ENCODE data around the gene ZNF385A.

Gene ZNF385A

GRCh38 chr12:54378796-54379397 lies 5.6 kb downstream of the ZNF385A start:
- peaks cover 15% of the 10 kb centered on the region for H3K4me1 Mint-ChIP-seq
- no peaks in the 10 kb centered on the region for H3K36me3 Mint-ChIP-seq
- no peaks in the 10 kb centered on the region for H3K9me3 Mint-ChIP-seq
- ATAC-seq (ENCODE audit: low read depth) (peak; percentile 32), DNase-seq (ENCODE audit: low spot score in 2 of 2) (no peak)
- no peak overlapping the region for H3K27ac Mint-ChIP-seq
- H3K4me3 Mint-ChIP-seq: peak overlapping the region; percentile 36
- no peaks in the 10 kb centered on the region for H3K27me3 Mint-ChIP-seq

GRCh38 chr12:54377797-54378515 lies 6.6 kb downstream of the ZNF385A start:
- Mint-ChIP-seq H3K36me3 (no peaks in the 10 kb centered on the region), H3K4me1 (peaks cover 10% of the 10 kb centered on the region), H3K27me3 (no peaks in the 10 kb centered on the region), H3K4me3 (peak overlapping the region; percentile 36), H3K9me3 (no peaks in the 10 kb centered on the region), H3K27ac (no peak overlapping the region)
- DNase-seq (ENCODE audit: low spot score in 2 of 2): no peak
- no peak for ATAC-seq (ENCODE audit: low read depth)

GRCh38 chr12:54377007-54377406 lies 7.5 kb downstream of the ZNF385A start:
- no peak for ATAC-seq (ENCODE audit: low read depth)
- Mint-ChIP-seq H3K4me3 (no peak overlapping the region), H3K36me3 (no peaks in the 10 kb centered on the region), H3K9me3 (no peaks in the 10 kb centered on the region), H3K27ac (no peak overlapping the region), H3K4me1 (peaks cover 10% of the 10 kb centered on the region), H3K27me3 (no peaks in the 10 kb centered on the region)
- DNase-seq (ENCODE audit: low spot score in 2 of 2): no peak

DNA sequence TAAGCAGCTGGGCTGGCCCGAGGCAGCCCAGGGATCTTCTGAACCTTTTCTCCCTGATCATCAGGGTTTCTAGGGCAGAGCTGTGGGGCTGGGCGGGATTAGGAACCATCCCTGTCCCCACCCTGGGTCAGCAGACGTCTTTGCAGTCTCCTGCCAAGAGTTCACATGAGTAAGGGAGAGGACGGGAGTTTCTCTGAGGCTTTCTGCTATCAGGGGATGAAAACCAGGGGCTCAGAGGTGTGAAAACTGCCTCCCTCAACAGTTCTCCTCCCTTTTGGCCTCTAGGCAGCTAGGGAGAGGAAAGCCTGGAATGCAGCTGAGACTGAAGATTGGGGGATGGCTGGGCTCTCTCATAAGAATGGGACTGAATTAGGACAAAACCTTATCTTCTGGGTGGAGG lies 7.9 kb downstream of the ZNF385A start:
- no peaks in the 10 kb centered on the region for H3K36me3 Mint-ChIP-seq
- no peak for DNase-seq (ENCODE audit: low spot score in 2 of 2)
- H3K27ac Mint-ChIP-seq: no peak overlapping the region
- H3K4me1 Mint-ChIP-seq: peaks cover 10% of the 10 kb centered on the region
- H3K4me3 Mint-ChIP-seq: no peak overlapping the region
- H3K9me3 Mint-ChIP-seq: no peaks in the 10 kb centered on the region
- ATAC-seq (ENCODE audit: low read depth): no peak
- no peaks in the 10 kb centered on the region for H3K27me3 Mint-ChIP-seq

GRCh38 chr12:54375259-54375579 lies 9.3 kb downstream of the ZNF385A start:
- ATAC-seq (ENCODE audit: low read depth): no peak
- H3K27ac Mint-ChIP-seq: no peak overlapping the region
- no peaks in the 10 kb centered on the region for H3K27me3 Mint-ChIP-seq
- no peak overlapping the region for H3K4me3 Mint-ChIP-seq
- no peaks in the 10 kb centered on the region for H3K9me3 Mint-ChIP-seq
- DNase-seq (ENCODE audit: low spot score in 2 of 2): no peak
- H3K4me1 Mint-ChIP-seq: peaks cover 10% of the 10 kb centered on the region
- no peaks in the 10 kb centered on the region for H3K36me3 Mint-ChIP-seq

DNA sequence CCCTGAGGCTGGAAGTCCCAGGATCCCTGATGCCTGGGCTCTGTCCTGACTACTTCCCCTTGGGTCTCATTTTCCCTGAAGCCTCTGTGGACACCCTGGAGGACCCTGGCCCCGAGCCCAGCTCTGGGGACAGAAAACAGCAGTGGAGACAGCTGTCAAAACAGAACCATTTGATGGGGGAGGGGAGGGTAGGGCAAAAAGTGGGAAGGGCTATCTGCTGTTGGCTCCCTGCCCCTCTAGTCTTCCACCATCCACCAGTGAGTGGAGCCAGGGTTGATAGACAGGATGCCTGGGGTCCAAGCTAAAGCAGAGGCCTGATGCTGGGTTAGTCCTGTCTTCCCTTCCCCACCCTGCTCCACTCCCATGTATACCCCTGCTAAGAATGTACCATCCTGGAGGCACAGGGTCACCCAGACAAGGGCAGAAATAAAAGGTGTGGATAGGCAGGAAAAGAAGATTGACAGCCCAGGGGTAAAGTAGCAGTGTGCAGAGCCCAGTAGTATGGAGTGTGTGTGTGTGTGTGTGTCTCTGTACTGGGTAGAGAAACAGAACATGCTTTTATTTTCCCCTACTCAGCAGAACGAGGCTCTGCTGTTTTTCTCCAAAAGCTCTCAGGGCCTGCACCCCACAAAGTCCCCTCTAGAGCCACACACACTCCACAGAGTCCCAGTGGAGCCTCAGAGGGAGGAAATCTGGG lies 9.8 kb downstream of the ZNF385A start:
- H3K36me3 Mint-ChIP-seq: no peaks in the 10 kb centered on the region
- H3K27me3 Mint-ChIP-seq: no peaks in the 10 kb centered on the region
- H3K4me1 Mint-ChIP-seq: peaks cover 7% of the 10 kb centered on the region
- no peaks in the 10 kb centered on the region for H3K9me3 Mint-ChIP-seq
- DNase-seq (ENCODE audit: low spot score in 2 of 2): no peak
- no peak overlapping the region for H3K27ac Mint-ChIP-seq
- ATAC-seq (ENCODE audit: low read depth): no peak
- no peak overlapping the region for H3K4me3 Mint-ChIP-seq

DNA sequence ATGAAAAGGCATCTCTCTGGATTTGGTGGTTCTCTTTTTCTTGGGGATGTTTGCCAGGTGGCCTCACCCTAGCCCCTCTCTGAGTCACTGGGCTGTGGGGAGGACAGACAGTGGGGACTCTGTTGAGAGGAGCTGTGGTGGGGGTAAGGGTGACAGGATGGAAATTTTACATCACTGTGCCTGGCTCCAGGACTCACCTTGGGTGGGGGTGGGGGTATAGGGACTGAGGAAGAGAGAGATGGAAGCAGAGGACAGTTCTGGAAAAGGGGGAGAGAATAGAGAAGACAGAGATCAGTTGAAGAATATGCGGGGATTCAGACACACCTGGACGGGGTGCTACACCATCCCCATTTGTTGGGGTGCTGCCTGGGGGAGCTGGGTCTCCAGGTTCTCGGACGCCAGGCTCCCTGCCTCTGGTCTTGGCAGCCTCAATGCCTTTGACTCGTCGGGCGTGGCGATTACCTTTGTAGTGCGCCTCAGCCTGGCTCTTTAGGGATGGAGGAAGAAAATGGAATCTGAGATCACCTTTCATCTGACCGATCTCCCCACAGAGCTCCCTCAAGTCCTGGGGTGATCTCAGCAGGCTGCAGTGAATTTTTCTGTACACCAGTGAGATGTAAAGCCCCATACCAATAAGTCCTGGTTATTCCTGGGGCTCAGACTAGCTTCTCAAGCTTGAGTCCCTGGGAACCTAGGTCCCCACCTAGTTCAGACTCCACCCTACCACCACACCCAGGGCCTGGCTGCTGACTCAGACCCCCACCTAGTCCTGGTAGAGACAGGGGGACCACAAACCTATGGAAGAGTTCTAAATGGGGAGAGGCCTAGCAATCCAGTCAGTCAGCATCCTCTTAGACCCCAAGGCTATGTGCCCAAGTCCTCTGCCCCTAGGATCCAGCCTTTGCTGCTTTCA lies 10.6 kb downstream of the ZNF385A start:
- H3K27ac Mint-ChIP-seq: no peak overlapping the region
- no peak for ATAC-seq (ENCODE audit: low read depth)
- H3K4me1 Mint-ChIP-seq: peaks cover 11% of the 10 kb centered on the region
- no peaks in the 10 kb centered on the region for H3K36me3 Mint-ChIP-seq
- no peaks in the 10 kb centered on the region for H3K27me3 Mint-ChIP-seq
- no peak overlapping the region for H3K4me3 Mint-ChIP-seq
- no peaks in the 10 kb centered on the region for H3K9me3 Mint-ChIP-seq
- DNase-seq (ENCODE audit: low spot score in 2 of 2): no peak

- Mint-ChIP-seq H3K27ac (no peak overlapping the region), H3K9me3 (no peaks in the 10 kb centered on the region), H3K4me3 (no peak overlapping the region), H3K4me1 (peaks cover 13% of the 10 kb centered on the region), H3K36me3 (no peaks in the 10 kb centered on the region), H3K27me3 (no peaks in the 10 kb centered on the region)
- ATAC-seq (ENCODE audit: low read depth) (no peak), DNase-seq (ENCODE audit: low spot score in 2 of 2) (no peak)
Observed at GRCh38 chr12:54372113-54372806, 12.3 kb downstream of the ZNF385A start.

DNA sequence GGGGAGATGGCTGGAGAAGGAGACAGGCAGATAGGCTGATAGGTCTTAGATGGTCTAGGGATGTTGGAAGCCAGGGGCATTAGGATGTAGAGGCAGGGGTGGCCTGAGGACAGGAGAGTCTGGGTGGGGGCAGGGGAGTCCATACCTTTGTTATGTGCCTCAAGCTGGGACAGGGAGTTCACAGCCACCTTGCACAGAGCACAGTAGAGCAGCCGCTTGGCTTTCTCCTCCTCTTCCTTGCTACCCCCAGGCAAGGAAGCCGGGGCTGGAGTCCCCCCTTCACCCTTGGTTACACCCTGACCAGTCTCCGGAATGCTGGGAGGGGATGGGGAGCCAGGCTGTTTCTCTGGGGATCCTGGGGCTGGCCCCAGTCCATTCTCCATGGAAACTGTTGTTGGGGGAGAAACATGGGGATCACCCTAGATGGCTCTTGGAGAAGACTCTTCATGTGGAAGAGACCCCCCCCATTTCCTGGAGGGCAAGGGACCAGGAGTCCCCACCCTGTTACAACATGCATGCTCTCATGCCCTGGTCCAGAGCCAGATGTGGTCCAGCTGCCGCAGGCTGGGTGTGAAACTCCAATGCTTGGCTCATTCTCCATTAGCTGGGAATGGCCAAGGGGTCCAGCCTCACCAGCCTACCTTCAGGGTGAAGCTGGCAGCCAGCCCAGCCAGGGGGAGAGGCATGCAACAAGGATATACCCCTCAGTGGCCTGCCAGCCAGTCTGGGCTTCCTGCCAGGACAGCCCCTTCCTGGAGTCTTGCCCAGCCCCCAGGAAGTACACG lies 13.0 kb downstream of the ZNF385A start:
- no peak for DNase-seq (ENCODE audit: low spot score in 2 of 2)
- H3K9me3 Mint-ChIP-seq: no peaks in the 10 kb centered on the region
- no peaks in the 10 kb centered on the region for H3K27me3 Mint-ChIP-seq
- peaks cover 13% of the 10 kb centered on the region for H3K4me1 Mint-ChIP-seq
- no peaks in the 10 kb centered on the region for H3K36me3 Mint-ChIP-seq
- no peak overlapping the region for H3K4me3 Mint-ChIP-seq
- ATAC-seq (ENCODE audit: low read depth): no peak
- no peak overlapping the region for H3K27ac Mint-ChIP-seq

DNA sequence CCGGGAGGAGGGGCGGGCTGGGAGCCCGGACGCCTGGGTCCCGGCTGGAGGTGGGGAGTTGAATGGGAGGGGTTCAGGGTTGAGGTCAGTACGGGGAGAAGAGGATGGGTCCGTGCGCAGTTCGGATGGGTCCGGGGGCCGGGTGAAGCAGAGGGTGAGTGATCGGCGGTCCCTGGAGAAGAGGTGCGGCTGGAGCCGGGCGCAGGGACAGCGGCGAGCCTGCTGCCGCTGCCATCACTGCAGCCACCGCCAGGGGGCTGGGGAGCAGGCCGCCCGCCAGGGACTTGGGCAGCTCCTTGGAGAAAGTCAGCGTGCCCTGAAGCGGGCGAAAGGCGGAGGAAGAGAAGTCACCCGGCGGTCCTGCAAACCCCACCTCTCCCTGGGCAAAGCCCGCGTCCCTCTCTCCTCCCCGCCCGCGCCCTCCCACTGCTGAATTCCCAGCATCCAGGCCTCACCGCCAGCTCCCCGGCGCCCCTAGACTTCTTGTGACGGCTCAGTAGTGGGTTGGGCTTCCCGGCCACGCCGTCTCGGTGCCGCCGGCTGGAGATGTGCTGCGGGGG lies 14.3 kb downstream of the ZNF385A start:
- ATAC-seq (ENCODE audit: low read depth): no peak
- Mint-ChIP-seq H3K27me3 (no peaks in the 10 kb centered on the region), H3K4me1 (peaks cover 13% of the 10 kb centered on the region), H3K4me3 (peak overlapping the region; percentile 49), H3K9me3 (no peaks in the 10 kb centered on the region), H3K27ac (no peak overlapping the region), H3K36me3 (no peaks in the 10 kb centered on the region)
- no peak for DNase-seq (ENCODE audit: low spot score in 2 of 2)

DNA sequence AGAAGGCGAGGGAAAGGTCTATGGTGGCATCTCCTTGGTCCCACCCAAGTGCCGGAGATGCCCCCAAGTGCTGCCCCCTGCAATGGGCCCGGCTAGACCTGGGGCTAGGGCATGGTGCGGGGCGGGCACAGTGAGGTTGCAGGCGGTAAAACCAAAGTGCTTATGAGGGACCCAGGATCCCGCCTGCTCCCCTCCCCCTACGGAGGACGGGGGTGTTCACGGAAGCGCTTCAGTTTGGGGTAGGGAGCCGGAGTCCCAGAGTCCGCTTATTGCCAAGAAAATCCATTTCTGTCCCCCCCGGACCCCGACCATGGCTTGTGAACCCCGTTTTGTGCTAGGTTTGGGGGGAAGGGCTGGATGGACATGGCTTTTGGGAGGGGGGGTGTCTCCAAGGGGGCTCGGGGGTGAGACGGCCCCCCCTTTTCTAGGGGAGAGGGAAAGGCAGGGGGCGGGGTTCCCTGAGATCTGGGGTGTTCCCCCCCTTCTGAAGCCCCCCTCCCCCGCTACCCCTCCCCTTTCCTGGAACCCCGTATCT lies 14.9 kb downstream of the ZNF385A start:
- peak overlapping the region; percentile 63 for H3K4me3 Mint-ChIP-seq

GRCh38 chr12:54368709-54369596 lies 15.6 kb downstream of the ZNF385A start:
- ATAC-seq (ENCODE audit: low read depth) (peak; percentile 96), DNase-seq (ENCODE audit: low spot score in 2 of 2) (peak; percentile 85 to 86)
- Mint-ChIP-seq H3K4me3 (peak overlapping the region; percentile 63), H3K36me3 (no peaks in the 10 kb centered on the region), H3K4me1 (peaks cover 19% of the 10 kb centered on the region), H3K27me3 (no peaks in the 10 kb centered on the region), H3K9me3 (no peaks in the 10 kb centered on the region), H3K27ac (no peak overlapping the region)

More for the DNA sequence above, 14.9 kb downstream of the ZNF385A start:
- ATAC-seq (ENCODE audit: low read depth) (no peak), DNase-seq (ENCODE audit: low spot score in 2 of 2) (no peak)
- H3K4me1 Mint-ChIP-seq: peaks cover 13% of the 10 kb centered on the region
- no peak overlapping the region for H3K27ac Mint-ChIP-seq
- no peaks in the 10 kb centered on the region for H3K27me3 Mint-ChIP-seq
- H3K36me3 Mint-ChIP-seq: no peaks in the 10 kb centered on the region
- H3K9me3 Mint-ChIP-seq: no peaks in the 10 kb centered on the region
